Adrenal gland (tissue), 12 donors: Measurements from ENCODE around the gene ARHGAP27. TPM values are rescaled to one million over a fixed set of nuclear protein-coding genes. Genes with fewer than 3 reads are reported as not detected.

ENCODE experiments used
- DNase-seq, 7 donors: peaks; one replicate each; pipeline ENCODE4 v3.0.0-alpha.2; 2019 to 2020
- H3K27ac ChIP-seq, 5 donors: fragments of 200-600 bp; sonication (generic) in 4 of 5; 1 replicate in 3 of 5; 2 replicates in 2 of 5; pipeline versions ENCODE4 v1.5.1 to v1.8.0; 2016 to 2020; ENCODE audit warnings: mild to moderate bottlenecking in 1 of 5
- H3K27me3 ChIP-seq: fragments of 200-600 bp; 2 replicates; pipeline ENCODE4 v1.8.0; 2021
- H3K36me3 ChIP-seq, 2 donors: fragments of 200-600 bp; replicated peaks in 1 of 2; 1 replicate in 1 of 2; 2 replicates in 1 of 2; pipeline versions ENCODE4 v1.5.1 to v1.8.0; 2018 to 2022
- H3K4me1 ChIP-seq, 2 donors: fragments of 200-600 bp; replicated peaks in 1 of 2; 1 replicate in 1 of 2; 2 replicates in 1 of 2; pipeline versions ENCODE4 v1.5.1 to v1.8.0; 2018 to 2021
- H3K4me3 ChIP-seq, 4 donors: fragments of 200-600 bp; sonication (generic) in 3 of 4; one replicate each; pipeline ENCODE4 v1.5.1; 2016 to 2018
- H3K9me3 ChIP-seq, 3 donors: fragments of 200-600 bp; sonication (generic) in 1 of 3; replicated peaks in 1 of 3; 1 replicate in 2 of 3; 2 replicates in 1 of 3; pipeline versions ENCODE4 v1.5.1 to v1.8.0; 2016 to 2021
- CTCF ChIP-seq, 6 experiments: fragments of 450-650 bp in 4 of 6; fragments of 200-600 bp in 2 of 6; sonication (generic) in 1 of 6; IDR thresholded peaks; 1 replicate in 5 of 6; 2 replicates in 1 of 6; pipeline versions ENCODE4 v1.5.1 to v1.8.0; 2016 to 2021; ENCODE audit warnings: antibody characterized with exemption in 6 of 6, mild to moderate bottlenecking in 2 of 6, moderate library complexity in 1 of 6
- POLR2A ChIP-seq, 2 donors: fragments of 450-650 bp; IDR thresholded peaks; one replicate each; pipeline ENCODE4 v1.6.1; 2017; ENCODE audit warnings: antibody characterized with exemption in 2 of 2, mild to moderate bottlenecking in 2 of 2, moderate library complexity in 1 of 2
- WGBS, 4 donors: extraction: QIAGEN DNeasy Blood & Tissue Kit in 2 of 4; methylation state at CpG; one replicate each; pipeline versions ENCODE4 v1.1.5 to v1.1.7; 2013 to 2017; 5-methylcytosine and 5-hydroxymethylcytosine counted together
- intact Hi-C, 2 donors: fragments of 100-400 bp; cut with DNase I; formaldehyde crosslinking; loops; one replicate each; pipeline versions ENCODE4 v1.14.1 to v1.15.0; 2022 to 2023
- polyA plus RNA-seq, 3 donors: library from polyadenylated mRNA; stranded (reverse); fragments of 200-250 nt in 2 of 3; fragments of 350-450 nt in 1 of 3; fragmentation: Illumina TruSeq in 1 of 3; extraction: RNeasy Lipid Tissue Mini Kit (QIAGEN cat#74804) in 1 of 3; gene quantifications; one replicate each; pipeline ENCODE4 v1.2.3, GENCODE V29; 2013 to 2014
- total RNA-seq, 9 donors: library from RNA; depleted of rRNA in 4 of 9; stranded (reverse); fragments of >200 nt in 4 of 9; fragments of 120-200 nt in 1 of 9; fragmentation: NEBNext Ultra II Directional in 1 of 9; extraction: Animal tissue kit (Norgen Biotek cat#: 25700) in 1 of 9; gene quantifications; one replicate each; pipeline versions ENCODE4 v1.1.0 to v1.2.4, GENCODE V29; 2013 to 2023
- donor health status: healthy with polysubstance abuse.
- donor health status: Bipolar disorder and iron deficiency.
- donor health status: DM: yes; HTN: yes; CAD: no.
- donor health status: DM: no; HTN: no; CAD: no.
- donor health status: DM: no; HTN: no; CAD: no.
- donor health status: DM: yes; HTN: yes; CAD: no.

ARHGAP27 gene
- total and polyA plus RNA-seq, 12 donors = 2.8 to 40.2 (median 17.7) TPM

GRCh38 chr17:45385331-45385997, 47.2 kb downstream of the ARHGAP27 start:
- no peaks in the 10 kb centered on the region for H3K36me3 ChIP-seq
- 4 to 14% (median 6%) methylated on average over 8 to 13 of the region's 13 CpGs for WGBS, 4 donors
- DNase-seq = peak; percentile 82 to 94 (median 87)

GRCh38 chr17:45384789-45385262, 47.8 kb downstream of the ARHGAP27 start:
- Histone ChIP-seq H3K4me3 (no peak overlapping the region), H3K36me3 (no peaks in the 10 kb centered on the region)
- intact Hi-C loops = loop anchor here (5.0 kb wide), 3 partner anchors 108 to 163 kb away; partner anchors contain the start of gene FMNL1 (in 1 of the 2)

More at GRCh38 chr17:45385331-45385997, 47.2 kb downstream of the ARHGAP27 start:
- H3K27me3 ChIP-seq = no peaks in the 10 kb centered on the region
- H3K4me3 ChIP-seq = no peak overlapping the region
- intact Hi-C loops = loop anchor here (5.0 kb wide), 3 partner anchors 108 to 163 kb away; partner anchors contain the start of gene FMNL1 (in 1 of the 2)
- H3K27ac ChIP-seq = no peak overlapping the region
- no peaks in the 10 kb centered on the region for H3K4me1 ChIP-seq
- TF ChIP-seq CTCF (IDR thresholded peaks at IDR 0.05) (peak; percentile 97 to 99 (median 98)), POLR2A (IDR thresholded peaks at IDR 0.05) (no peak)
- no peaks in the 10 kb centered on the region for H3K9me3 ChIP-seq

GRCh38 chr17:45384047-45384788, 48.5 kb downstream of the ARHGAP27 start:
- Histone ChIP-seq H3K27ac (no peak overlapping the region), H3K4me3 (no peak overlapping the region), H3K4me1 (no peaks in the 10 kb centered on the region), H3K36me3 (no peaks in the 10 kb centered on the region), H3K27me3 (no peaks in the 10 kb centered on the region), H3K9me3 (no peaks in the 10 kb centered on the region)
- 51 to 58% (median 54%) methylated on average over 7 of the region's 7 CpGs for WGBS, 4 donors
- no peak for DNase-seq
- intact Hi-C loops = no loop called here
- no peak for TF ChIP-seq CTCF (IDR thresholded peaks at IDR 0.05)

More at GRCh38 chr17:45384789-45385262, 47.8 kb downstream of the ARHGAP27 start:
- H3K9me3 ChIP-seq = no peaks in the 10 kb centered on the region
- H3K27me3 ChIP-seq = no peaks in the 10 kb centered on the region
- H3K4me1 ChIP-seq = no peaks in the 10 kb centered on the region
- H3K27ac ChIP-seq = no peak overlapping the region
- no peak for DNase-seq
- WGBS, 4 donors = 82 to 89% (median 86%) methylated on average over 20 of the region's 20 CpGs
- no peak for TF ChIP-seq POLR2A (IDR thresholded peaks at IDR 0.05)
- no peak for TF ChIP-seq CTCF (IDR thresholded peaks at IDR 0.05)

GRCh38 chr17:45383003-45383402, 49.7 kb downstream of the ARHGAP27 start:
- DNase-seq = no peak
- H3K9me3 ChIP-seq = no peaks in the 10 kb centered on the region
- H3K4me3 ChIP-seq = no peak overlapping the region
- no peaks in the 10 kb centered on the region for H3K27me3 ChIP-seq
- no peak overlapping the region for H3K27ac ChIP-seq
- intact Hi-C loops = no loop called here
- TF ChIP-seq POLR2A (IDR thresholded peaks at IDR 0.05) (no peak), CTCF (IDR thresholded peaks at IDR 0.05) (no peak)
- no peaks in the 10 kb centered on the region for H3K36me3 ChIP-seq
- no peaks in the 10 kb centered on the region for H3K4me1 ChIP-seq
- 50 to 59% (median 52%) methylated on average over 1 of the region's 1 CpG for WGBS, 4 donors
